HL-60 (cell line): ENCODE results near the gene NAA38.

Source experiments
- DNase-seq, 2 experiments: peaks; one replicate each; pipeline ENCODE4 v3.0.0-alpha.2; 2010 to 2020; ENCODE audit warnings: low read depth in 1 of 2, low spot score in 1 of 2
- H3K27ac ChIP-seq: fragments of 250-450 bp; sonication (Bioruptor Pico); replicated peaks from 2 replicates; pipeline ENCODE4 v1.5.1; 2020; ENCODE audit warnings: mild to moderate bottlenecking, moderate library complexity
- H3K27me3 ChIP-seq: fragments of 250-450 bp; sonication (Bioruptor Pico); 2 replicates; pipeline ENCODE4 v1.5.1; 2021; ENCODE audit warnings: mild to moderate bottlenecking, moderate library complexity; ENCODE audit not compliant: insufficient read depth, poor library complexity, severe bottlenecking
- H3K4me3 ChIP-seq: replicated peaks from 2 replicates; pipeline ENCODE4 v1.5.1; 2011; ENCODE audit warnings: mild to moderate bottlenecking, control low read depth, low read length; ENCODE audit not compliant: insufficient read depth
- CTCF ChIP-seq: IDR thresholded peaks from one replicate; pipeline ENCODE4 v1.5.1; 2011; ENCODE audit warnings: low read length, control low read depth, inconsistent platforms; ENCODE audit not compliant: insufficient read depth
- GABPA ChIP-seq: IDR thresholded peaks from 2 replicates; pipeline ENCODE4 v1.6.1; 2012; ENCODE audit warnings: low read depth
- POLR2AphosphoS5 ChIP-seq: IDR thresholded peaks from 2 replicates; pipeline ENCODE4 v1.6.1; 2012; ENCODE audit warnings: low read depth
- REST ChIP-seq: IDR thresholded peaks from 2 replicates; pipeline ENCODE4 v1.6.1; 2012; ENCODE audit warnings: low read depth; ENCODE audit not compliant: insufficient replicate concordance
- SPI1 ChIP-seq: IDR thresholded peaks from 2 replicates; pipeline ENCODE4 v1.6.1; 2012; ENCODE audit warnings: low read depth, mild to moderate bottlenecking, borderline replicate concordance

NAA38 gene

DNA sequence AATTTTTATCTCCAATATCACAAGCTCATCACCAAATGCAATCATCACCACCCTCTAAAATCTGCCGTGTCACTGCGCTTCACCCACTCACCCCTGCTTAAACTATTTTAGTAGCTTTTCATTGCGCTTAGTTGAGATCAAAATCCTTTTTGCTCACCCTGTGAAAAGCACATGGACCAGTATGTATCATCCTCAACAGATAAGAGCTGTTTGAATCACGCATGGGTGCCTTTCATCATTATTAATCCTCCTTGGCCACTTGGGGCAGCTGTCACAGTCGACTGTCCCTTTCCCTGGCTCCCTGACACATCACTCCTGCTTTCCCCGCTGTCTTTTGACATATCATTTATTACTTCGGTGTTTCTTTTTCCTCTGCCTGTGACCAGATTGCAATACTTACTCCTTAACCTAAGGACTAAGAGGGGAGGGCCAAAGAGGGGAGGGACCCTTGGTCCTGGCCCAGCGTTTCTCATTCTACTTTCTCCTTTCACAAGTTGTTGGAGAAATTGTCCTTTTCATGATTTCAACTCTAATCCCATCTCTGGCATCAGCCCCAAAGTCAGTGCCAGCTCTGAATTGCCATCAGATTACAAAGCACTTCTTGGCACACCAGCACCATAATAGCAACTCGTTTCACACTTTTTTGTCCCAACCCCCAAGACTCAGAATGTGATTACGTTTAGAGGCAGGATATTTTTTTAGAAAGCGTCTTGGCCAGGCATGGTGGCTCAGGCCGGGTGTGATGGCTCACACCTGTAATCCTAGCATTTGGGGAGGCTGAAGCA lies 32.0 kb downstream of the NAA38 start:
- DNase-seq: no peak
- TF ChIP-seq POLR2AphosphoS5 (no peak), CTCF (no peak), SPI1 (no peak), REST (no peak), GABPA (no peak)
- H3K27ac ChIP-seq: no peak overlapping the region
- no peak overlapping the region for H3K4me3 ChIP-seq
- H3K27me3 ChIP-seq: no peaks in the 10 kb centered on the region

- Histone ChIP-seq H3K4me3 (no peak overlapping the region), H3K27me3 (no peaks in the 10 kb centered on the region), H3K27ac (no peak overlapping the region)
- TF ChIP-seq CTCF (no peak), GABPA (no peak), SPI1 (no peak), REST (no peak), POLR2AphosphoS5 (no peak)
- DNase-seq: no peak
Observed at GRCh38 chr17:7824021-7824924, 33.1 kb downstream of the NAA38 start.

DNA sequence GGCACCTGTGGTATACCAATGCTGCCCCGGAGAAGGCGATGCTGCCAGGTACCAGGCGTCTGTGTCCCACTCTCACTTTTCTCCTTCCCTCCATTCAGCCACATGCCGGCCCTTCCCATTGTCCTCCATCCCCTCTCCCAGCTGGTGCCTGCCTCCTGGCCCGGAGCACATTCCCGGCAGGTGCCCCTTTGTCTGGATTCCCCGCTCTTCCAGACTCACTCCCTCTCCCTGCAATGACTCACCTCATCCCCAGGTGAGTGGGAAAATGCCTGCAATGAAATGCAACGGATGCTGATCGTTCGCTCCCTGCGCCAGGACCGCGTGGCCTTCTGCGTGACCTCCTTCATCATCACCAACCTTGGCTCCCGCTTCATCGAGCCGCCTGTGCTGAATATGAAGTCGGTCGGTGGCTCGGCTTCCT lies 33.8 kb downstream of the NAA38 start:
- Histone ChIP-seq H3K27ac (no peak overlapping the region), H3K27me3 (no peaks in the 10 kb centered on the region), H3K4me3 (no peak overlapping the region)
- no peak for DNase-seq
- TF ChIP-seq SPI1 (no peak), POLR2AphosphoS5 (no peak), REST (no peak), GABPA (no peak), CTCF (no peak)
